Erythroblast (primary cell): ENCODE results near the gene ADIPOR2.

Source experiments
- DNase-seq, 2 experiments: peaks; one replicate each; lab custom pipeline; 2025; lab: John Stamatoyannopoulos, UW
- GATA1 ChIP-seq: IDR thresholded peaks from 2 replicates; pipeline ENCODE4 v1.6.1; 2011; ENCODE audit warnings: low read depth, mild to moderate bottlenecking, control low read depth, low read length, moderate library complexity
- POLR2A ChIP-seq: IDR thresholded peaks from 2 replicates; pipeline ENCODE4 v1.6.1; 2011; ENCODE audit warnings: mild to moderate bottlenecking, low read length

ADIPOR2 gene, protein sequence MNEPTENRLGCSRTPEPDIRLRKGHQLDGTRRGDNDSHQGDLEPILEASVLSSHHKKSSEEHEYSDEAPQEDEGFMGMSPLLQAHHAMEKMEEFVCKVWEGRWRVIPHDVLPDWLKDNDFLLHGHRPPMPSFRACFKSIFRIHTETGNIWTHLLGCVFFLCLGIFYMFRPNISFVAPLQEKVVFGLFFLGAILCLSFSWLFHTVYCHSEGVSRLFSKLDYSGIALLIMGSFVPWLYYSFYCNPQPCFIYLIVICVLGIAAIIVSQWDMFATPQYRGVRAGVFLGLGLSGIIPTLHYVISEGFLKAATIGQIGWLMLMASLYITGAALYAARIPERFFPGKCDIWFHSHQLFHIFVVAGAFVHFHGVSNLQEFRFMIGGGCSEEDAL

DNA sequence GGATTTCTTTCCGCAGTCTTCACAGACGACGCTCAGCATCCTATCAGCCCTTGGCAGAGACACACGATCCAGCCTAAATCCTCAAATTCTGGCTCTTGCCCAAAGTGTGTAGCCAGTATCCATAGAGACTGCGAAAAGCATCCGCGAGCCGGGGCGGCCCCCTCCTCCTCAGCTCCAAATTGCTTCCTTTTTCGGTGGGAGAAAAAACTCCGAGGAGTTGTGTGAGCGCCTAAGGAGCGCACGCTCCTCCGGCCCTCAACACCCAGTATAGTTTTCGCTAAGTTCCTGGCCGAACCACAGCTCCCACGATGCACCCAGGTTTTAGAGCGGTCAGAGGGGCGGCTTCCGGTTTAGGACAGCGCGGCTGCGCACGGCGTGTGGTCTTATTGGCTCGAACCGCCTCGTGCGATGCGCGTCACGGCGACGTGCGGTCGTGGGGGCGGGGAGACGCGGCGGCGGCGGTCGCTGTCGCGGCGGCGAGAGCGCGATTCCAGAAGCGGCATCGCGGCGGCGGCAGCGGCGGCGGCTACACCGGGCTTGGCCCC is at the start of gene ADIPOR2:
ADIPOR2 (plus strand) TSS at position 493 of the 545 bp plus-strand sequence. CDS start 63,274 bp downstream, outside the sequence.
- TF ChIP-seq POLR2A (peak; percentile 91), GATA1 (no peak)
- DNase-seq = peak; percentile 98 to 99

DNA sequence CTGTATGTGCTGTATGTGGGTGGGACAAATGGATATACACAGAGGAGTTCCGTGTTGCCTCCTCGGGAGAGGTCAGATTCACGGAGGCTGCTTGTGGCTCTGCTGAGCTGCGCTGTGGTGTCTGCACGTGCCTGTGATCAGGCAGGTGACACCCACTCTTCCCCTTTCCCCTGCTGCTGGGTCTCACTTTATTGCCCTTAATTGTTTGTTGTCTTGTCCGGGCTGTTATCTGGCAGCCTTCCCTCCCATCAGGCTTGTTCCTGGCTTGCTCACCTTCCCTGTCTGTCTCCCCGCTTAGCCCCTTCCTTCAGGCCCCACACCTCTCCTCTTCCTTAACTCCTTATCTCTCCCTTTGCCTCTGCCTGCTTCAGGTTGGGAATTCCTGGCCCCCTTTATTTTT is 48.4 kb upstream of the ADIPOR2 start:
- no peak for DNase-seq
- TF ChIP-seq GATA1 = no peak
- TF ChIP-seq POLR2A = no peak

DNA sequence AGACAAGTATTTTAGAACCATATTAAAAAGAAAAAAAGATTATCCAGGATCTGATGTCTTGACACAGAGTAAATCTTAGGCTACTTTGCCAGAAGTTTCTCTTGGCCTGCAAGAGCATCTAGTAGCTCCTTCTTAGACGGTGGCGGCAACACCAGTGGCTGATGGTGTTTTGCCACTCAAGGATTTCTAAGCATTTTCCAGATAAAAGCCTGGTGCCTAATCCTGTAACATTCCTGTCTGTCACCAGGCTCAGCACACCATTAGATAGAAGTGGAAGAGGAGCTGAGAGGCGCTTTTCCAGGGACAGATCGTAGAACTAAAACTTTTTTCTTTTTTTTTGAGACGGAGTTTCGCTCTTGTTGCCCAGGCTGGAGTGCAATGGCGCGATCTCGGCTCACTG is 47.8 kb upstream of the ADIPOR2 start:
- DNase-seq = no peak
- TF ChIP-seq POLR2A = no peak
- TF ChIP-seq GATA1 = no peak

DNA sequence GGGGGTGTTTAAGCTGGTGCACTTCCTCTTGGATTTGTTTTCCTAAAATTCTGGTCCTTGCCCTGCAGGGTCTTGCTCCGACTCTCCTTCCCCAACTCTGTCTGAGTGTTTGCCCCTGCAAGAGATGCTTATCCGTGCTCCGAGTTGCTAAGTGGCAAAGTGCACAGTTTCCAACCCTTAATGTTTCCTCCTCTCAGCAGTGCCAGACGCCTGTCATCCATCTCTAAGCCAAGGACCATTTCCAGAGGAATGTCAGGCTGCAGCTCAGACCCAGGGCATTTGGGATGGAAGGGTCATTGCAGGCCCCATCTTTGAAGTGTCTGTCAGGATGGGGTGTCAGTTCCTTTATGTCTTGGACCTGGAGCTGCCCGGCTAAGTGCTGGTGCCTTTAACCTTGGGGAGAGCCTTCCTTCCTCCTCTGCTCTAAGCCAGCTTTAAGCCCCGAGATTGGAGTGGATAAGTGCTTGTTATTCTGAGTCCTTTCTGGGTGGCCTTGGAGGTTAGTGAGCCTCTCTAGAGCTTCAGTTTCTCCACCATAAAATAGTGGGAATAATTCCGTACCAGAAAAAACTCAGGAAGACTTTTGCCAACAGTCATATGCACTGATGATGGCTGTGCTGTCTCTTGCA is 46.9 kb upstream of the ADIPOR2 start:
- no peak for DNase-seq
- TF ChIP-seq GATA1 (no peak), POLR2A (no peak)

DNA sequence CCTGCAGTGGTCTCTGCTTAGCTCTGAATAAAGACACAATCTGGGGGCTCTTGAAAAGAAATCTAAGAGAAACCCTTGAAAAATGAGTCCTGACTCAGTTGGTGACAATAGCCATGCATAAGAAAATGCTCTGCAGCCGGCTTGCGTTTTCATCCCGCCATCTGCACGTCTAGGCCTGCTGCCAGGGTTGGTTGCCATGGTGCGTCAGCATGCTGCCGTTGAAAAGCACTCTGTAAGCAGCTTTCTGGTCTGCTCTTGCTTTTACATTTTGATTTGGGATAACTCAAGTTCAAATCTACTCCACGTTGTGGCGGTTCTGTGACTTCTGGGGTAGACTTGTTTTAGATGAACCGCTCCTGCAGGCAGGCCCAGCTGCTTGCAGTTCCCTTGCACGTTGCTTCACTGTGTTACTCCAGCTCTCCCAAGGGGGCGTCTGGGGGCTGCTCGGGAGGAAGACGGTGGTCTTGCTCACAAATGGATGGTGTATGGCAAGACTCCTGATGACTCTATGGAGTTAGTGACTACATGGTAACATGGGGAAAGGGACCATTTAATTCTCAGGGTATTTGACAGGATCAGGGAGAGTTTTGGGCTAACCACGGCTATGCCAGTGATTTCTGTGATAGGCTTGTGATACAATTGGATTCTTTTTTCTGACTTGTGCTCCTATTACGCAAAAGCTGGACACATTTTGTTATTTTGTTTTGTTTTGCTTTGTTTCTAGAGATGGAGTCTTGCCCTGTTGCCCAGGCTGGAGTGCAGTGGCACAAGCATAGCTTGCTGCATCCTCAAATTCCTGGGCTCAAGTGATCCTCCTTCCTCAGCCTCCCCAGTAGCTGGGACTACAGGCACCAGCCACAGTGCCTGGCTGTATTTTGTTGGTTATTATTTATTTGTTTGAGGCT is 46.1 kb upstream of the ADIPOR2 start:
- DNase-seq = no peak
- TF ChIP-seq GATA1 (no peak), POLR2A (no peak)

DNA sequence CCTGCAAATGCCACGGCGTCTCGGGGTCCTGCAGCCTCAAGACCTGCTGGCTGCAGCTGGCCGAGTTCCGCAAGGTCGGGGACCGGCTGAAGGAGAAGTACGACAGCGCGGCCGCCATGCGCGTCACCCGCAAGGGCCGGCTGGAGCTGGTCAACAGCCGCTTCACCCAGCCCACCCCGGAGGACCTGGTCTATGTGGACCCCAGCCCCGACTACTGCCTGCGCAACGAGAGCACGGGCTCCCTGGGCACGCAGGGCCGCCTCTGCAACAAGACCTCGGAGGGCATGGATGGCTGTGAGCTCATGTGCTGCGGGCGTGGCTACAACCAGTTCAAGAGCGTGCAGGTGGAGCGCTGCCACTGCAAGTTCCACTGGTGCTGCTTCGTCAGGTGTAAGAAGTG is 45.1 kb upstream of the ADIPOR2 start:
- no peak for TF ChIP-seq POLR2A
- no peak for TF ChIP-seq GATA1
- no peak for DNase-seq

DNA sequence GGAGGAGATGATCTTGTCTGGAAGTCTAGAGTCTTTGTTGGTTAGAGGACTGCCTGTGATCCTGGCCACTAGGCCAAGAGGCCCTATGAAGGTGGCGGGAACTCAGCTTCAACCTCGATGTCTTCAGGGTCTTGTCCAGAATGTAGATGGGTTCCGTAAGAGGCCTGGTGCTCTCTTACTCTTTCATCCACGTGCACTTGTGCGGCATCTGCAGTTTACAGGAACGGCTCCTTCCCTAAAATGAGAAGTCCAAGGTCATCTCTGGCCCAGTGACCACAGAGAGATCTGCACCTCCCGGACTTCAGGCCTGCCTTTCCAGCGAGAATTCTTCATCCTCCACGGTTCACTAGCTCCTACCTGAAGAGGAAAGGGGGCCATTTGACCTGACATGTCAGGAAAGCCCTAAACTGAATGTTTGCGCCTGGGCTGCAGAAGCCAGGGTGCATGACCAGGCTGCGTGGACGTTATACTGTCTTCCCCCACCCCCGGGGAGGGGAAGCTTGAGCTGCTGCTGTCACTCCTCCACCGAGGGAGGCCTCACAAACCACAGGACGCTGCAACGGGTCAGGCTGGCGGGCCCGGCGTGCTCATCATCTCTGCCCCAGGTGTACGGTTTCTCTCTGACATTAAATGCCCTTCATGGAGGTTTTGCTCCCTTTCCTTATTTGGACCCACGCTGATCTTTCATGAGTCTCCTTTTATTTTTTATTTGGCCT is 44.1 kb upstream of the ADIPOR2 start:
- TF ChIP-seq GATA1 (no peak), POLR2A (no peak)
- no peak for DNase-seq

DNA sequence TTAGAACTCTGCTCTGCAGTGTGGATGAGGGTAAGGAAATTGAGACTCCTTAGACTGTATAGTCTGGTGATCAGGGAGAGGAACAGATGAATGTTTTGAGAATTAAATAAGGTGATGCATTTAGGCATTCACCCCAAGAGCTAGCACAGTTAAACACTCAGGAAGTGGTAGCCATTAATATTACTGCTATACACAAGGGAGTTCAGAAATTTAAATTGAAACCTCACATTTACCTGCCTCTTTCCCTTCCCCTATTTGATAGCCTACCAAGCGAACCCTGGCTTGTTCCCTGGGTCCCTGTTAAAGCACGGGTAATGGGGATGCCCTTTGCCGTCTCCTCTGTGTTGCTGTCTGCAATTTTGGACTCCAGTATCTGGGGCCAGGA is 43.6 kb upstream of the ADIPOR2 start:
- no peak for TF ChIP-seq POLR2A
- no peak for TF ChIP-seq GATA1
- no peak for DNase-seq

DNA sequence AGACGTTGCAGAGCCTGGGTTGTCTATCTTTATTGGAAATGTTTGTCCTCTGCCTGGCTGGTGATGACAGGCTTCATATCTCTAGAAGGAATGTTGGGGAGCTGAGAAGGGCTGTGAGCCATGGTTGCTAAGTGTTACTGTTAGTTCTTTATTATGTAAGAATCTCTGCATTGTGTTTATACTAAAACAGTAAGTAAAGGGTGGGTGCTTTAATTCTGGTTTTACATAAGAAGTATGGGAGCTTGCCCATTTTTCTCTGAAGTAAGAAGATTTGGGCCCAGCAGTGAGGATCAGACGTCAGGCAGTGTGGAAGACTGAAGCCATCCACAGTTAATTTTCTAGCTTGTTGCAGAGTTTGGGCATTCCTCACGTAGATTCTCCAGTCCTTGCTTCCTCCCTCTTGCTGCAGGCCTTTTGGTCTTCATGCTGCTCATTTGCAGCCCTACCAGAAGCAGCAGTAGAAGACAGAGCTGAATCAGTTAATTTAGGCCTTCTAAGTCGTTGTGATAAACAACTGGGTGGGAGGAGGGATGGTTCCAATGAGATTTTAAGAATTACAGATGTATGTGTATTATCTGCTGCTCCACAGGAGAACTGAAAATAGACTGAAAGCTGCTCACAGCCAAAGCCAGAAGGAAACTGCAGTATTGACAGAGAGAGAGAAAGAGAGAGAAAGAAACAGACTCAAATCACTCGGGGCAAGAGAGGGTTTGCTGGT is 40.5 kb upstream of the ADIPOR2 start:
- TF ChIP-seq GATA1 = no peak
- TF ChIP-seq POLR2A = no peak
- peak; percentile 63 to 88 for DNase-seq

DNA sequence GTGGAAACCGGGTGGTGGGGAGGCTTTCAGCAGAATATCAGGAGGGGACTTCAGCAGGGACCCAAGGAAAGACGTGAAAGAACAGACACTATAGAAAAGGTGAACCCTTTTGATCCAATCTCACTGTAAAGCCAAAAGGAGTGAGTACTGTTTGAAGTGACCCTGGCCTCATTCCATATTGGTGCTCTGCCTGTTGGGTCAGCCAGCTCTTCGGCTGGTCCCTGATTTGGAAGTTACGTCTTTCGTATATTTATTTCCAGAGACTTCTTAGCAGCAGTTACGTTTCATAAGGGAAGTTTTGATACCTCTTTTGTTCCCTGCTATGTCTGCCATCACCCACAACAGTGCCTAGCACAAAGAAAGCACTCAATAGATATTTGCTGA is 39.9 kb upstream of the ADIPOR2 start:
- TF ChIP-seq GATA1 (no peak), POLR2A (no peak)
- DNase-seq = no peak

DNA sequence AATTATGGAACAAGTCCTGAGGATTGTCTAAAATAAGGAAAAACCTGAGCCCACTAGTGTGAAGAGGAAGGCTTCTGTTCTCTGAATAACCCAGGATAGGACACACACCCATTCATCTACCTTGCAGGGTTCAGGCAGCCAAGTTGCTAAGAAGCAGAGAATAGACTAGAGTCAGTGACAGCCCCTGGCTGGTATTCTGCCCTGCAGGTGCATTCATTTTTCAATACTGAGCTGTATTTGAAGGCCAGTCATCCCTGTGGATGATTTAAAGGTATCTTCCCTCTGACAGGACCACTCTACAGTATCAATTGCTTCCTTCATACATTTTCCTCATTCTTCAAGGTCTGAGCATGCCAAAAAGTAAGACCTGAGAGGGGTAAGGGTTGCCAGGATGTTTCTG is 38.9 kb upstream of the ADIPOR2 start:
- TF ChIP-seq POLR2A (no peak), GATA1 (no peak)
- DNase-seq = no peak

DNA sequence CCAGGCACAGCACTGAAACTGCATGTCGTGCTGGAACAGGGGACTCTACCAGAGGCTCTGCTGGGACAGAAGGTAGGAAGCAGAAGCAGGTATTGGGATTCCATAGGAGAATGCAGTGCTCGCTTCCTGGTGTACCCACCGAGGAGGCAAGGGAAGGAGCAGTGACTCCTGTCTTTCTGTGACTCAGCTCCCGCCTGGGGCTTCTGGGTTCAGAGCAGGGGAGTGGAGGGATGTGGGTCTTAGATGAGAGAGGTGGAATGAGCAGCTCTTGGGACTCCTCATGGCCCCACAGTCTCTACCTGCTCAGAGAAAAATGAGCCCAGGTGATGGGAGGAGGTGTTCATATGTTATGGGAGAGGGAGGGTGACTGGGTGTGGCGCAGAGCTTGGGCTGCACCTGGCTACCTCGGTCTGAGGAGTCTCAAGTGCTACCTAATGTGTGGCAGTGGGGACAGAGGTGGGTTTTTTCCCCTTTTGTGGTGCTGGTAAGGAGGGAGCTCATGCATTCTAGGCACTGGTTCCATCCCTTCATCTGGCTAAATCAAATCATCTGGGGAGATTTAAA is 35.6 kb upstream of the ADIPOR2 start:
- no peak for TF ChIP-seq POLR2A
- TF ChIP-seq GATA1 = no peak
- no peak for DNase-seq
